DND-41 (cell line): ENCODE results near the gene BICRAL.

ENCODE experiments used
- EZH2 ChIP-seq: IDR thresholded peaks from 3 replicates; pipeline ENCODE4 v1.6.1; 2012; ENCODE audit warnings: borderline replicate concordance, low read depth, mild to moderate bottlenecking, moderate library complexity, low read length, inconsistent platforms; ENCODE audit not compliant: severe bottlenecking
- TF ChIP-seq, protein P1 (sequence below): IDR thresholded peaks from 2 replicates; pipeline ENCODE4 v1.5.1; 2012; ENCODE audit warnings: borderline replicate concordance, low read length, moderate library complexity, mild to moderate bottlenecking; ENCODE audit not compliant: poor library complexity, severe bottlenecking; ENCODE audit errors: extremely low read depth

DNA sequence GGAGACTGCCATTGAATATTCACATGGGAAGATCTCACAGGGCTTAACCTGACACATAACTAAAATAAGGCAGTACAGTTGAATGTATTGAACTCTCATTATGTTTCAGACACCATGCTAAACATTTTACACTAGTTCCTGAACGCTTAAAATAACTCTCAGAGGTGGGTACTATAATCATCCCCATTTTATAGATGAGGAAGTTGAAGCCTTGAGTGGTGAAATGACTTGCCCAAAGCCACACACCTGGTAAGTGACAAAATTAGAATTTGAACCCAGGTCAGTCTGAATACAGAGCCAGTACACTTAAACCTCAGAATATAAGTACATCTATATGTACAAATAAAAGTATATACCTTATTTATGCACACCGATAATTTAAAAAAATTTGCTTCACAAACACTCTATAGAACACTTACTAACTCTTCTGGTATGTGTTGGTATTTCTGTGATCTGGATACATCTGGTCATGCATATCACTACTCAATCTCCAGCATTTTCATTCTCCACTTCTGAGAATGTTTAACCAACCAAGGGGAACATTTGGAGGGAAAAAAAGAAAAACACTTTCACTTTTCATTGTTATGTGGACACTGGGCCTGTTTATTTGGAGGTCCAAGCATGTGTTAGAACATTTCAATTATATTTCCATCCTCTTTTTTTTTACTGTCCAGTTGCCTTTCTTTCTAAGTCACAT, 4.6 kb upstream of the BICRAL start:
- TF ChIP-seq, protein P1, sequence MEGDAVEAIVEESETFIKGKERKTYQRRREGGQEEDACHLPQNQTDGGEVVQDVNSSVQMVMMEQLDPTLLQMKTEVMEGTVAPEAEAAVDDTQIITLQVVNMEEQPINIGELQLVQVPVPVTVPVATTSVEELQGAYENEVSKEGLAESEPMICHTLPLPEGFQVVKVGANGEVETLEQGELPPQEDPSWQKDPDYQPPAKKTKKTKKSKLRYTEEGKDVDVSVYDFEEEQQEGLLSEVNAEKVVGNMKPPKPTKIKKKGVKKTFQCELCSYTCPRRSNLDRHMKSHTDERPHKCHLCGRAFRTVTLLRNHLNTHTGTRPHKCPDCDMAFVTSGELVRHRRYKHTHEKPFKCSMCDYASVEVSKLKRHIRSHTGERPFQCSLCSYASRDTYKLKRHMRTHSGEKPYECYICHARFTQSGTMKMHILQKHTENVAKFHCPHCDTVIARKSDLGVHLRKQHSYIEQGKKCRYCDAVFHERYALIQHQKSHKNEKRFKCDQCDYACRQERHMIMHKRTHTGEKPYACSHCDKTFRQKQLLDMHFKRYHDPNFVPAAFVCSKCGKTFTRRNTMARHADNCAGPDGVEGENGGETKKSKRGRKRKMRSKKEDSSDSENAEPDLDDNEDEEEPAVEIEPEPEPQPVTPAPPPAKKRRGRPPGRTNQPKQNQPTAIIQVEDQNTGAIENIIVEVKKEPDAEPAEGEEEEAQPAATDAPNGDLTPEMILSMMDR: no peak
- no peak for TF ChIP-seq EZH2
